ENCODE data around the gene FAM43A. TPM values are rescaled to one million over a fixed set of nuclear protein-coding genes. Genes with fewer than 3 reads are reported as not detected.

Gene FAM43A
- total RNA-seq, 1 donor from 2014 or later, result 7.6 TPM

GRCh38 chr3:194667363-194667762, 18.3 kb upstream of the FAM43A start:
- no peak for FAIRE-seq
- peaks cover 21% of the 10 kb centered on the region for H4K20me1 ChIP-seq (ENCODE audit: insufficient read depth, low read length)

GRCh38 chr3:194671511-194671899, 14.2 kb upstream of the FAM43A start:
- peak overlapping the region; percentile 93 for H3K4me3 ChIP-seq (ENCODE audit: insufficient read depth, low read depth, low read length)
- H3K9me3 ChIP-seq (ENCODE audit: insufficient read depth, low read depth, low read length), result no peaks in the 10 kb centered on the region
- H3K27ac ChIP-seq (ENCODE audit: low read depth, low read length), result peak overlapping the region; percentile 98
- H3K36me3 Mint-ChIP-seq (ENCODE audit: low read depth, unreplicated experiment), result no peaks in the 10 kb centered on the region
- H3K4me2 ChIP-seq (ENCODE audit: low read length), result peak overlapping the region; percentile 90
- H3K27ac Mint-ChIP-seq (ENCODE audit: unreplicated experiment), result peak overlapping the region; percentile 99
- H4K20me1 ChIP-seq (ENCODE audit: insufficient read depth, low read length), result peaks cover 21% of the 10 kb centered on the region
- H3K36me3 ChIP-seq (ENCODE audit: insufficient read depth, low read length), result peaks cover 3% of the 10 kb centered on the region
- FAIRE-seq (no peak), DNase-seq (ENCODE audit: low read depth) (no peak)
- H3K4me1 Mint-ChIP-seq (ENCODE audit: low read depth, unreplicated experiment), result peaks cover 8% of the 10 kb centered on the region
- no peaks in the 10 kb centered on the region for H3K27me3 ChIP-seq (ENCODE audit: insufficient read depth, low read length)
- H3K27me3 Mint-ChIP-seq (ENCODE audit: low read depth, unreplicated experiment), result peaks cover 20% of the 10 kb centered on the region
- peak overlapping the region; percentile 96 for H3K4me3 Mint-ChIP-seq (ENCODE audit: unreplicated experiment)
- peaks cover 46% of the 10 kb centered on the region for H3K79me2 ChIP-seq (ENCODE audit: insufficient read depth, low read length)
- no peaks in the 10 kb centered on the region for H3K9me3 Mint-ChIP-seq (ENCODE audit: unreplicated experiment)
- H3K9ac ChIP-seq (ENCODE audit: low read length), result peak overlapping the region; percentile 87
- no peak for TF ChIP-seq EZH2 (IDR thresholded peaks at IDR 0.05; ENCODE audit: insufficient read depth, low read length)
- peak; percentile 73 for TF ChIP-seq CTCF (IDR thresholded peaks at IDR 0.05; ENCODE audit: insufficient read depth, low read depth, low read length)
- peaks cover 18% of the 10 kb centered on the region for H3K4me1 ChIP-seq (ENCODE audit: insufficient read depth, low read length)
- peak overlapping the region; percentile 83 for H2AFZ ChIP-seq (ENCODE audit: low read depth, low read length)

More at GRCh38 chr3:194667363-194667762, 18.3 kb upstream of the FAM43A start:
- H3K27ac ChIP-seq (ENCODE audit: low read depth, low read length), result no peak overlapping the region
- DNase-seq (ENCODE audit: low read depth), result no peak
- H3K27ac Mint-ChIP-seq (ENCODE audit: unreplicated experiment), result peak overlapping the region; percentile 1
- H3K9me3 ChIP-seq (ENCODE audit: insufficient read depth, low read depth, low read length), result no peaks in the 10 kb centered on the region
- TF ChIP-seq EZH2 (IDR thresholded peaks at IDR 0.05; ENCODE audit: insufficient read depth, low read length), result no peak
- TF ChIP-seq CTCF (IDR thresholded peaks at IDR 0.05; ENCODE audit: insufficient read depth, low read depth, low read length), result no peak
- no peaks in the 10 kb centered on the region for H3K9me3 Mint-ChIP-seq (ENCODE audit: unreplicated experiment)
- H3K4me2 ChIP-seq (ENCODE audit: low read length), result no peak overlapping the region
- H2AFZ ChIP-seq (ENCODE audit: low read depth, low read length), result no peak overlapping the region
- no peak overlapping the region for H3K4me3 Mint-ChIP-seq (ENCODE audit: unreplicated experiment)
- peaks cover 17% of the 10 kb centered on the region for H3K36me3 ChIP-seq (ENCODE audit: insufficient read depth, low read length)
- peaks cover 49% of the 10 kb centered on the region for H3K79me2 ChIP-seq (ENCODE audit: insufficient read depth, low read length)
- H3K4me1 ChIP-seq (ENCODE audit: insufficient read depth, low read length), result peaks cover 9% of the 10 kb centered on the region
- H3K27me3 ChIP-seq (ENCODE audit: insufficient read depth, low read length), result no peaks in the 10 kb centered on the region
- peaks cover 2% of the 10 kb centered on the region for H3K36me3 Mint-ChIP-seq (ENCODE audit: low read depth, unreplicated experiment)
- H3K9ac ChIP-seq (ENCODE audit: low read length), result no peak overlapping the region
- no peak overlapping the region for H3K4me3 ChIP-seq (ENCODE audit: insufficient read depth, low read depth, low read length)
- H3K4me1 Mint-ChIP-seq (ENCODE audit: low read depth, unreplicated experiment), result peaks cover 6% of the 10 kb centered on the region
- no peaks in the 10 kb centered on the region for H3K27me3 Mint-ChIP-seq (ENCODE audit: low read depth, unreplicated experiment)

Data from astrocyte (in vitro differentiated cells and primary cell).